Mucosa of gallbladder (tissue), 1 donor: ENCODE data around the gene CD6. TPM values are rescaled to one million over a fixed set of nuclear protein-coding genes. Genes with fewer than 3 reads are reported as not detected.

Experiments used
- DNase-seq: peaks from one replicate; pipeline ENCODE4 v3.0.0-alpha.2; 2020; ENCODE audit warnings: low spot score
- total RNA-seq: library from RNA; stranded (reverse); gene quantifications from one replicate; pipeline ENCODE4 v1.2.1, GENCODE V29; 2021
- donor health status: DM: no; HTN: no; CAD: no.

The CD6 gene
- total RNA-seq, 1 donor from 2014 or later = 5.3 TPM

GRCh38 chr11:61026121-61027031, 54.9 kb downstream of the CD6 start:
- no peak for DNase-seq

GRCh38 chr11:61027141-61027840, 55.8 kb downstream of the CD6 start:
- no peak for DNase-seq

GRCh38 chr11:61028135-61028729, 56.8 kb downstream of the CD6 start:
- no peak for DNase-seq

GRCh38 chr11:61032824-61033223, 61.3 kb downstream of the CD6 start:
- no peak for DNase-seq

GRCh38 chr11:61033417-61033816, 61.9 kb downstream of the CD6 start:
- DNase-seq = no peak

- no peak for DNase-seq
Observed at GRCh38 chr11:61034111-61034510, 62.6 kb downstream of the CD6 start.

GRCh38 chr11:61034704-61035525, 63.4 kb downstream of the CD6 start:
- no peak for DNase-seq

GRCh38 chr11:61035526-61035835, 64.0 kb downstream of the CD6 start:
- no peak for DNase-seq

GRCh38 chr11:61037441-61038093, 66.1 kb downstream of the CD6 start:
- no peak for DNase-seq

GRCh38 chr11:61039916-61040315, 68.4 kb downstream of the CD6 start:
- DNase-seq = no peak

- peak; percentile 72 for DNase-seq
Observed at GRCh38 chr11:61041755-61042518, 70.5 kb downstream of the CD6 start.

- DNase-seq = no peak
Observed at GRCh38 chr11:61042537-61042936, 71.1 kb downstream of the CD6 start.

- no peak for DNase-seq
Observed at GRCh38 chr11:61042961-61043540, 71.6 kb downstream of the CD6 start.

- DNase-seq = no peak
Observed at GRCh38 chr11:61045271-61045670, 73.8 kb downstream of the CD6 start.

- DNase-seq = no peak
Observed at GRCh38 chr11:61046833-61047232, 75.4 kb downstream of the CD6 start.

- DNase-seq = no peak
Observed at GRCh38 chr11:61048368-61049062, 77.0 kb downstream of the CD6 start.

GRCh38 chr11:61049063-61049377, 77.5 kb downstream of the CD6 start:
- no peak for DNase-seq

- no peak for DNase-seq
Observed at GRCh38 chr11:61049859-61050258, 78.4 kb downstream of the CD6 start.

GRCh38 chr11:61052182-61052972, 80.9 kb downstream of the CD6 start:
- DNase-seq = no peak
